SU-DHL-6 (cell line): ENCODE results near the gene FAAH.

Experiments used
- CTCF ChIP-seq: fragments of 200-600 bp; sonication (generic); IDR thresholded peaks from one replicate; pipeline ENCODE4 v1.5.1; 2017; ENCODE audit warnings: antibody characterized with exemption, mild to moderate bottlenecking, low read length, moderate library complexity; ENCODE audit not compliant: insufficient read depth, poor library complexity, severe bottlenecking
- EZH2phosphoT487 ChIP-seq: fragments of 200-600 bp; sonication (generic), shearing (Covaris generic); conservative IDR thresholded peaks from 2 replicates; pipeline ENCODE4 v1.6.1; 2018; ENCODE audit warnings: mild to moderate bottlenecking, antibody characterized with exemption, low read length, moderate library complexity, mixed read lengths

GRCh38 chr1:46424730-46425129 lies 30.6 kb downstream of the FAAH start:
- TF ChIP-seq CTCF, result no peak
- TF ChIP-seq EZH2phosphoT487, result no peak
